Putamen (tissue), 1 donor: ENCODE data around the gene FAM241A.

Experiments
- DNase-seq: peaks from one replicate; pipeline ENCODE4 v3.0.0-alpha.2; 2016; ENCODE audit warnings: low spot score

The FAM241A gene

DNA sequence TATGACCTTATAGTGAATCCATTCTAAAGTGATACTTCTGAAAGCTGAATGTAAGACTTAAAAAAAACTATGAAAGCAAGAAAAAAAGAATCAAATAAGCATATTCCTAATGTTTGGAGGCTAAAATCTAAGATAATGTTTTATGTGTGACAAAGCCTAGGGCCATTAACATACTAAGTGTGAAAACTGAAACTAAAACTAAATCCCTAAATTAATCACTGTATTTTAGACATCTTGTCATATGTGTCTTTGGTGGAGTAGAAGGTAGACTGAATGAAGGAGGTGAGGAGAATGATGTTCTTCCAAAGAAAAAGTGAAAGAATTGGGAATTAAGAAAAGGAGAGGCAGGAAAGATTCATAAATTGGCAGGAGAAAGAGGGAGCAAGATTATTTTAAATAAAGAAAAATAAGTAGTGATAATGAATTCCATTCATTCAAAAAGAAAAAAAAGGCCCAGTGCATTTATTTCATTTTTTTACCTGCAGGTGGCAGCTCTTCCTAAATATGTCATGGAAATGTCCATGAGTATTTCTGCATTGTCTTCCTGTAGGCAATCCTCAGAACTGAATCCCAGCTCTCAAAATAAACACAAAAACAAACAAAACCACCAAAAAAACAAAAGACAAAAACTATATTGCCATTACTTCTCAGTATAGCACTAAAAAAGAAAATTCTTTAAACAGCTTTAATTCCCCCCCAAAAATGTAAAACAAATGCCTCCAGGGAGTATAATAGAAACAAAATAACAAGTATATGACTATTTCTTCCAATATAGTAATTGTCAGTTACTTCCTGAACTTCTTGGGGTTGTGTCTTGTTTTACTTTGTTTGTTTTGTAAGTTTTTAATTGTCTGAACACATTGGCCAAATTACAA, 69.4 kb downstream of the FAM241A start:
- no peak for DNase-seq

DNA sequence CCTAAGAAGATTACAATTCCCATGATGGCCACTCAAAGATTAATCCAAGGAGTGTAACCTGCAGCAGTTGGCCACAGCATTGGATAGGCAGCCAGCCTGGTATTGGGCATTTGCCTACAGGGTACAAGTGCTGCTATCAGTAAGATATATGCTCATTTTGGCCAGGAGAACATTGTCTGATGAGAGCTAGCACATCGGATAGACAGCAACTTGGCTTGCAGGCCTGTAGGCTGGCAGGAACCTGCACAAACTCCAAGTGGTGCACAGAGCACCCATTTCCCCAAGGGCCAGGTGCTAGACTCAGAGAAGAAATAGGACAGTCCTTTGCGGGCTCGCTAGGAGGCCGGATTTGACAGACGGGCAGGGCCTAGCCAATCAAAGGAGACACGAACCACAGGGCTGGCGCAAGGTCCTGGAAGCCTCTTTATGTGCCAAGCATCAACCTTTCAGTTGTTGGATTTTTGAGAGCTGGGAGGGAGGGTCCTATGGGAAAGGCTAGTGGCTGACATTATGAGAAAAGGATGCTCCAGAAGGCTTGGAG, 74.6 kb downstream of the FAM241A start:
- no peak for DNase-seq

DNA sequence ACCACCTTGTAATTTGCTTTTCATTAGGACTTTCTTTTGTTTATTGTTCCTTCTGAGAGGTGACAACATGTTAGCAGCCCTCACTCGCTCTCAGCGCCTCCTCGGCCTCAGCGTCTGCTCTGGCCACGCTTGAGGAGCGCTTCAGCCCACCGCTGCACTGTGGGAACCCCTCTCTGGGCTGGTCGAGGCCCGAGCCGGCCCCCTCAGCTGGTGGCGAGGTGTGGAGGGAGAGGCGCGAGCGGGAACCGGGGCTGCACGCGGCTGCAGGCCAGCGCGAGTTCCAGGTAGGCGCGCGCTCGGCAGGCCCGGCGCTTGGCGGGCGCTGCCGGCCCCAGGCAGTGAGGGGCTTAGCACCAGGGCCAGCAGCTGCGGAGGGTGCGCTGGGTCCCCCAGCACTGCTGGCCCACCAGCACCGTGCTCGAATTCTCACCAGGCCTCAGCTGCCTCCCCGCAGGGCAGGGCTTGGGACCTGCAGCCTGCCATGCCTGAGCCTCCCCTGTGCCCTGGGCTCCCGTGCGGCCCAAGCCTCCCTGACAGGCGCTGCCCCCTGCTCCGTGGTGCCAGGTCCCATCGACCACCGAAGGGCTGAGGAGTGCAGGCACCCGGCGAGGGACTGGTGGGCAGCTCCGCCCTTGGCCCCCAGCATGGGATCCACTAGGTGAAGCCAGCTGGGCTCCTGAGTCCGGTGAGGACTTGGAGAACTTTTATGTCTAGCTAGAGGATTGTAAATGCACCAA, 77.1 kb downstream of the FAM241A start:
- DNase-seq = no peak

DNA sequence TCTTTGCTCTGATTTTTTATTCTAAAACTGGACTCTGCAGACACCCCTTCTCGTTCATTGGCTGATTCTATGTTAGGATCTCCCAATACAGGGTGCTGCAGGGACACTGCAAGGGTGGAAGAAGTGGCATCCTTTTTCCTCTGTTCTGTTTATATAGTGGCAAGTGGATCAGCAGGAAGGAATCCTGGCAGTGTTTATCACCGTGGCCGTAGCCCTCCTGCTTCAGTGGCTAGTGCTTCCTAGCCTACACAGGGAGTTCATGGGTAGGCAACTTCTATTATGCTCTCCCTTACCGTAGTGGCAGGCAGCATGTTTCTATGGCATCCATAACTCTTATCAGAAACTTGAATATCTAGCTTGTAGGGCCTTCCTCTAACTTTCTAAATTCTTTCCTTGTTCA, 79.9 kb downstream of the FAM241A start:
- no peak for DNase-seq

DNA sequence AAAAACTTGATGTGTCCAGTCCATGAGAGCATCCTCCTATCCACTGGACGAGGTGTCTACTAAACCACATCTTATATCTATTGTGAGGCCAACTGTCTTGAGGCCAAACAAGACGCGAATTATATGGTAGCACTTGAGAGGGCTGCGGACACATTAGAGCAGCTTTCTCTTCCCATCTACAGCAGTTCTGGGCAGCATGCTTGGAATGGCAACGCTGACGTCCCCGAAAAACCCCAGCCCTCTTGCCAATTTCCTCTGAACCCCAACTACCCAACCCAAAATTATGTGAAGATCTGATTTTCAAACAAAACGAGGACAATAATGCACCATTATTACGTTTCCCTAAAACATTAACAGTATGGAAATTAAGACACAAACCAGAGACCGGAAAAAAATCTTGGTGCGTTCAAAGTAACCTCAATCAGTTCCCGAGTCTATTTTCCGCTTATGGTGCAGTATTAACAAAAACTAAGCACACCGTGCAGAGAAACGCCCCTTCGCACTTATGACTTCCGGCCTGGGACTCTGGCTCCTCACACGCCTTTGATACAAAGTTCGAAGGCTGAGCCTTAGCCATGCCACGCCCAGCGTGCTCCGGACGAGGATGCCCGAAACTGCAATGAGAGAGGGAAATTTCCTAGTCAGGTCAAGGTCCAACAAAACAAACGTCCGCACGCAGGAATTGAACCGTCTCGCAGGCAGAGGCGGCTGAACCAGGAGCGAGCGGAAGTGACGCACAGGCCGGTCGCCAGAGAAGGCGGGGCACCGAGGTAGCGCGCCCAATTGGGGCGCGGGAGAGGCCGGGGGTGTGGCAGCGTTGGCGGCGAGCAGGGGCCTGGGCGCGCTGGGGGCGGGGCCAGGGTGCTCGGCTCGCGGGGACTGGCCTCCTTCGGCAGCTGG, 85.9 kb downstream of the FAM241A start:
- DNase-seq = peak; percentile 97

DNA sequence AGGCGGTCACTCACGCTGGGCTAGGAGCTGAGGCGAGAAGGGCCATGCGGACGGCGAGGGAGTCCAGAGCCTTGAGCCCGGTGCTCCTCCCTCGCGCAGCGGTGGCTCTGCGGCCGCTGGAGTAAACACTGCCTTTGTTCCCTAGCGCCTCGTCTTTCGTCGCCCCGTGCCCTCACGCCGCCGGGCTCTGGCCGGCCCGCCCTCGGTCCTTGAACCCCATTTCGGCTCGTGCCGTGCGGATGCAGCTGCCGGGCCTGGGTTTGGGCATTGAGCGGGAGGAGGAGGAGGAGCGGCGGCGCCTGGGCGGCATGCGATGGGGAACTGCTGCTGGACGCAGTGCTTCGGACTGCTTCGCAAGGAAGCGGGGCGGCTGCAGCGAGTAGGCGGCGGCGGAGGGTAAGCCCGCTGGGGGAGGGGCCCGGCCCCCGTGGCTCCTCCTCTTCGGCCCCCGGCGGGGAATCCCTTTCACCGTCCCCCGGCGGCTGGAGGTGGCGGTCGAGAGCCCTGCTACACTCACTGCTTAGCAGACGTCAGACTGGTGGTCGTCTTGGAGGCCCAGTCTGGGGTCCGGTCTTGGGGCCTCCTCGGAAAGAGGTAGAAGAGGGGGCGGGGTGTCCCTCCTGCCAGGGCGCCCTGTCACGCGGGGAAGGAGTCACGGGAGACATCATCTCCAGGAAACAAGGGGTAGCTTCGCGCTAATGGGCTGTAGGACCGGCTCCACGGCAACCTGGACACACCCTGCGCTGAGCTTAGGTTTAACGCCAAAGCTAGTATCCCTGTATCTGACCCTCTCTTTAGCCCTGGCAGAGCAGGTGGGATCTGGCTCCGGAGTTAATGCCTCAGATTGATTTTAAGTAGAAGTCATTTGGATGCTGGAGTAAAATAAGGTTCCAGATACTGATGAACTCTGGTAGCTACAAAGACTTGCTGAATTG, 86.8 kb downstream of the FAM241A start, which contains the start of gene AP1AR:
TSS of gene AP1AR (plus strand) at position 9 of the 935 bp plus-strand sequence. CDS start at position 314, 305 bp downstream.
- peak; percentile 78 for DNase-seq

DNA sequence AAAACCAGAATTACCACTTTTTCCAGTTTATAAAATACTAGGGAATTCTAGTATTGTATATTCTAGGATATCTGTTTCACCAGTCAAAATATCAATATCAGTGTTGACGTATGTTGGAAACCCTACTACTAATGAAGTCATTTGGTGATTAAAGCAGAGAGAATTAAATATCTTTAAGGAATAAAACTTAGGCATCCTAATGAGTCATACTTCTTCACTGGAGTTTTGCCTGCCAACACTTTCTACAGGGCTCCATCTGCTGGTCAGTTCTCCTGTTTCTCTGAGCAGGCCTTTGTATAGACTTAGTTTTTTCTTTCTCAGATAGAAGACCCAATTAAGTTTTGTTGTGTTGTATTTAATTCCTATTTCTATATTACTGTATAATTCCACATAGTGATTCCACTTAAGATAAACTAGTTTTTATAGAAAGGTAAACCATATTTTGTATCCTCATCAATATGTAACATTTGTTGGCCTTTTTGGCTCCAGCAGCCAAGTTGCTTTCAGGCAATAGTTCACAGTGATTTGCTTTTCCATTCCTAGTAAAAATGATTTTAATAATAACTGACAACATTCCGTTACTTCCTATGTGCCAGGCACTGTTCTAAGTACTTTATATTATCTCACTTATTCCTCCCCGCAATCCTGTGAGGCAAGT, 89.8 kb downstream of the FAM241A start:
- DNase-seq = peak; percentile 62

DNA sequence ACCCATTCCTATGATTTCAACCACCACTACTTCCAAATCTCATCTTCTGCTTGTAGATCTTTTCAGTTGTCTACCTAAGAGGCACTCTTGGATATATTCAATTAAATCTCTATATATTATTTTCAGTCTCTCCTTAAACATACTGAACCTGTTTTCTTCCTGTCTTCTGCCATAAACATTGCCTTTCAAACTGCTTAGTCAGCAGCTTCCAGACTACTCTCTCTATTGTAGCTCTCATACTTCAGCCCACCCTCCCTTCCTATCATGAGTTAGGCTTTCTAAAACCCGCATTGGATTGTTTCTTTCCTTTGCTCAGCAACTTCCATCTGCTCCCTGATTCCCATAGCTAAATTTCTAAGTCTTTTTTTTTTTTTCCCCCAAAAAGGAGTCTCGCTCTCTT, 90.8 kb downstream of the FAM241A start:
- DNase-seq = no peak

DNA sequence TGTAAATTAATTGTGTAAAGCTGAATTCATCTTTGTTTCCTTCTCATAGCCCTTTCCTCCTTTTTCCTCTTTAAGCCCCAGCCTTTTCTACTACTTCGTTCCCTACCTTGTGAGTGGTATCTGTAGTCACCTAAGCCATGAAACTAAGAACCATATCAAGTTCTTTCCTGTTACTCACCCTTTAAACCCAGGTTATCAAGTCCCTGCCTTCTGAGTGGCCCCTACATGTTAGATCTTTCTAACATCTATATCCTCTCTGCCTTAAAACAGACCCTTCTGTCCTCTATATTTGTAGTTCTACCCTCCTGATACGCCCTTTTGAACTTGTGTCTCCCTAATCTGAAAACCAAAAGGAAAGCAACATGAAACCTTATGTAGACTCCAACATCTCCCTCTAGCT, 93.6 kb downstream of the FAM241A start:
- no peak for DNase-seq
